Measurements from ENCODE around the gene TRPM2.

GRCh38 chr21:44432841-44433790, 79.7 kb downstream of the TRPM2 start:
- TF ChIP-seq CTCF (conservative IDR thresholded peaks at IDR 0.05) (no peak), EZH2 (IDR thresholded peaks at IDR 0.05; ENCODE audit: low read depth) (no peak)
